PC-9 (cell line): ENCODE measurements around the gene PDE4D. TPM values are rescaled to one million over a fixed set of nuclear protein-coding genes. Genes with fewer than 3 reads are reported as not detected.

ENCODE experiments used
- BruUV-seq: library from RNA; stranded (reverse); fragments of 400-500 nt; replicated peaks from 2 replicates; lab custom pipeline; 2021; lab: Mats Ljungman, UMichigan
- CTCF ChIA-PET: fragments of 300-600 bp; sonication (Branson Sonifier 250); formaldehyde crosslinking; loops from one replicate; lab custom pipeline; 2022; ENCODE audit warnings: antibody characterized with exemption; lab: Charles Lee
- POLR2A ChIA-PET: fragments of 300-600 bp; sonication (Branson Sonifier 250); formaldehyde crosslinking; loops from one replicate; lab custom pipeline; 2022; ENCODE audit warnings: antibody characterized with exemption; ENCODE audit not compliant: unreplicated experiment; lab: Charles Lee
- DNase-seq, 2 experiments: peaks; one replicate each; pipeline versions ENCODE4 v3.0.0 to v3.0.0-alpha.2; 2015 to 2022; ENCODE audit warnings: mixed read lengths in 1 of 2
- H2AFZ ChIP-seq: fragments of 200-600 bp; sonication (generic); 2 replicates; pipeline ENCODE4 v1.8.1; 2017; ENCODE audit warnings: antibody characterized with exemption
- H3F3A ChIP-seq: fragments of 200-600 bp; sonication (generic); 2 replicates; pipeline ENCODE4 v1.8.1; 2017; ENCODE audit warnings: antibody characterized with exemption, mild to moderate bottlenecking, low read depth; ENCODE audit not compliant: insufficient read depth
- H3K27ac ChIP-seq: fragments of 200-600 bp; sonication (generic); 2 replicates; pipeline ENCODE4 v1.6.1; 2016; ENCODE audit warnings: mixed run types
- H3K27me3 ChIP-seq: fragments of 200-600 bp; sonication (generic); 2 replicates; pipeline ENCODE4 v1.6.1; 2016; ENCODE audit warnings: low read depth, mixed run types; ENCODE audit not compliant: insufficient read depth
- H3K36me3 ChIP-seq: fragments of 200-600 bp; sonication (generic); 2 replicates; pipeline ENCODE4 v1.6.1; 2016; ENCODE audit warnings: low read depth, mixed run types
- H3K4me1 ChIP-seq: fragments of 200-600 bp; sonication (generic); replicated peaks from 2 replicates; pipeline ENCODE4 v1.6.1; 2016; ENCODE audit warnings: mixed run types; ENCODE audit not compliant: insufficient read depth
- H3K4me2 ChIP-seq: fragments of 200-600 bp; sonication (generic); 2 replicates; pipeline ENCODE4 v1.6.1; 2017; ENCODE audit warnings: mixed run types
- H3K4me3 ChIP-seq: fragments of 200-600 bp; sonication (generic); 2 replicates; pipeline ENCODE4 v1.6.1; 2016; ENCODE audit warnings: mixed run types
- H3K79me2 ChIP-seq: fragments of 200-600 bp; sonication (generic); 2 replicates; pipeline ENCODE4 v1.6.1; 2017; ENCODE audit warnings: low read depth, mixed run types
- H3K9me2 ChIP-seq: fragments of 200-600 bp; sonication (generic); 2 replicates; pipeline ENCODE4 v1.8.1; 2017; ENCODE audit warnings: mild to moderate bottlenecking; ENCODE audit not compliant: insufficient read depth
- H3K9me3 ChIP-seq: fragments of 200-600 bp; sonication (generic); 2 replicates; pipeline ENCODE4 v1.8.1; 2016; ENCODE audit warnings: low read depth; ENCODE audit not compliant: insufficient read depth
- H4K20me1 ChIP-seq: fragments of 200-600 bp; sonication (generic); 2 replicates; pipeline ENCODE4 v1.8.1; 2017; ENCODE audit not compliant: insufficient read depth
- EZH2 ChIP-seq: fragments of 200-600 bp; sonication (generic); IDR thresholded peaks from 2 replicates; pipeline ENCODE4 v1.8.0; 2017; ENCODE audit warnings: antibody characterized with exemption, low read depth
- intact Hi-C: fragments of 100-400 bp; cut with micrococcal nuclease; formaldehyde crosslinking; loops from one replicate; pipeline ENCODE4 v1.10.0; 2022; ENCODE audit not compliant: unreplicated experiment
- total RNA-seq: library from RNA; stranded (reverse); gene quantifications from 2 replicates; pipeline ENCODE4 v1.2.3, GENCODE V29; 2021
- TF ChIP-seq, protein P1 (sequence below): fragments of 200-600 bp; sonication (generic); conservative IDR thresholded peaks from 2 replicates; pipeline ENCODE4 v1.6.1; 2017; ENCODE audit warnings: mixed run types, antibody characterized with exemption, mild to moderate bottlenecking, moderate library complexity

The PDE4D gene
- total RNA-seq, 1 experiment from 2014 or later, result 9.8 TPM

DNA sequence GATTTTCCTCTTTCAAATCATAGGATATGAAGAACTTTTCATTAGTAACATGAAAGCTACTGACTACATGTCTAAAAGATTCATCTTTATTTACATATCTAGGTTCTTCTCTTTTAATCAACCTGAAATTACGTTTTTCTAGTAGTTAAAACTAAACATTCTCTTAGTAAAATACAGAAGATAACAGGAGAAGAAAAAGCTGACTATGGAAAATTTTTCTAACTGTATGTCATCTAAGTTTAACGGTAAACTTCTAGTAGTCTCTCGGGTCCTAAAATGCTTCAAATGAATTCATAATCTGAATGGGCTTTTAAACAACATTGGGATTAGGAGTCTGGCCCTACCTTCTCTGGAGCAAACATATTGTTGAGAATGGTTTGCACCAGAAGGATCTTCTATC lies 151.9 kb downstream of the PDE4D start:
- ChIA-PET POLR2A (no interaction called here), CTCF (no interaction called here)
- intact Hi-C loops, result loop anchor here (10.0 kb wide), 1 partner anchor 53 kb away; no protein-coding TSS in a partner anchor

DNA sequence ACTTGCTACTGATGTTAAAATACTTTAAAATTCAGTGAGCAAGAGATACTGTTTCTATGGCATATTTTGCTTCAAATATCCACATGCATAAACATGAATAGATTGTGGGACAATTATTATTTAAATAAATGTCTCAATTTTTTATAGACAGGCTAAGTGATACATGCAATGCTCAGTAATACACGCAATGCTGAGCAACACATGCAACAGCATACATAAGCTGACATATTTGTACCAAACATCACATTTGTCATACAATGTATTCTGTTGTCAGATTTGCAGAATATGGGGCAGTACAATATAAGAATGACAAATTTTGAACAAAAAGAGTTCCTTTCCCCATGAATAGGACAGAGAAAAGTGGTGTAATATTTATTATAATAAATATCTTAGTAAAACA lies 155.5 kb downstream of the PDE4D start:
- H3K27me3 ChIP-seq, result no peaks in the 10 kb centered on the region
- no peaks in the 10 kb centered on the region for H3K4me1 ChIP-seq
- H3F3A ChIP-seq, result no peaks in the 10 kb centered on the region; the same call in 1 of the 2 replicates
- no peak overlapping the region for H3K4me2 ChIP-seq
- no peak overlapping the region for H3K4me3 ChIP-seq
- TF ChIP-seq EZH2, result no peak
- TF ChIP-seq, protein P1, sequence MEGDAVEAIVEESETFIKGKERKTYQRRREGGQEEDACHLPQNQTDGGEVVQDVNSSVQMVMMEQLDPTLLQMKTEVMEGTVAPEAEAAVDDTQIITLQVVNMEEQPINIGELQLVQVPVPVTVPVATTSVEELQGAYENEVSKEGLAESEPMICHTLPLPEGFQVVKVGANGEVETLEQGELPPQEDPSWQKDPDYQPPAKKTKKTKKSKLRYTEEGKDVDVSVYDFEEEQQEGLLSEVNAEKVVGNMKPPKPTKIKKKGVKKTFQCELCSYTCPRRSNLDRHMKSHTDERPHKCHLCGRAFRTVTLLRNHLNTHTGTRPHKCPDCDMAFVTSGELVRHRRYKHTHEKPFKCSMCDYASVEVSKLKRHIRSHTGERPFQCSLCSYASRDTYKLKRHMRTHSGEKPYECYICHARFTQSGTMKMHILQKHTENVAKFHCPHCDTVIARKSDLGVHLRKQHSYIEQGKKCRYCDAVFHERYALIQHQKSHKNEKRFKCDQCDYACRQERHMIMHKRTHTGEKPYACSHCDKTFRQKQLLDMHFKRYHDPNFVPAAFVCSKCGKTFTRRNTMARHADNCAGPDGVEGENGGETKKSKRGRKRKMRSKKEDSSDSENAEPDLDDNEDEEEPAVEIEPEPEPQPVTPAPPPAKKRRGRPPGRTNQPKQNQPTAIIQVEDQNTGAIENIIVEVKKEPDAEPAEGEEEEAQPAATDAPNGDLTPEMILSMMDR, result no peak
- intact Hi-C loops, result no loop called here
- H3K9me2 ChIP-seq, result no peaks in the 10 kb centered on the region
- no peaks in the 10 kb centered on the region for H4K20me1 ChIP-seq
- no peaks in the 10 kb centered on the region for H3K36me3 ChIP-seq
- ChIA-PET CTCF (no interaction called here), POLR2A (interaction anchor here (0.6 kb wide), 1 partner anchor 501 kb away, joined by 5 read pairs; no protein-coding TSS in a partner anchor)
- no TSS peak for BruUV-seq
- no peak for DNase-seq
- H3K79me2 ChIP-seq, result peaks cover 4% of the 10 kb centered on the region; the same call in 1 of the 2 replicates
- no peak overlapping the region for H3K27ac ChIP-seq
- no peak overlapping the region for H2AFZ ChIP-seq
- no peaks in the 10 kb centered on the region for H3K9me3 ChIP-seq

More for the DNA sequence above, 151.9 kb downstream of the PDE4D start:
- Histone ChIP-seq H3K9me3 (no peaks in the 10 kb centered on the region), H3K27me3 (no peaks in the 10 kb centered on the region), H2AFZ (no peak overlapping the region), H3K4me1 (peaks cover 31% of the 10 kb centered on the region), H3F3A (peaks cover 12% of the 10 kb centered on the region; the same call in 1 of the 2 replicates), H3K4me2 (no peak overlapping the region), H3K9me2 (no peaks in the 10 kb centered on the region), H3K4me3 (no peak overlapping the region), H3K36me3 (no peaks in the 10 kb centered on the region), H4K20me1 (no peaks in the 10 kb centered on the region), H3K27ac (no peak overlapping the region), H3K79me2 (peaks cover 15% of the 10 kb centered on the region)
- no peak for DNase-seq
- BruUV-seq, result no TSS peak
- no peak for TF ChIP-seq EZH2
- TF ChIP-seq, protein P1, result no peak

DNA sequence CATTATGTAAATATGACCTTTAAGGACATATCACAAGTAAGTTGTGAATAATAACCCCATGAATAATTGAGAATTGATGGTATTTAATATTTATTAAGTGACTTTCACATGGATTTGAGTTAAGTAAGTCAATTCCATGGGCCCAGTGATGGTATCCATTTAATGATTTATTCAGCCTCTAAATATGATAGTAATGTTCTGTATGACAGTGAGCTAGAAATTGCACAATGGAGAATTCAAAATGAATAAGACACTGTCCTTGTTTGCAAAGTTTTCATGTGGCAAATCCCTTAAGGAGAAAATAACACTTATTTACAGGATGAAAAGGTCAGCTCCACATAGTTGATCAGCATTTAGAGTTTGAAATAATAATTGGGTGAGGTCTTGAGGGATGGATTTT lies 160.7 kb downstream of the PDE4D start:
- no TSS peak for BruUV-seq

More for the DNA sequence above, 160.7 kb downstream of the PDE4D start:
- CTCF ChIA-PET, result no interaction called here
- Histone ChIP-seq H3K9me3 (no peaks in the 10 kb centered on the region), H2AFZ (no peak overlapping the region), H3K4me2 (no peak overlapping the region), H4K20me1 (no peaks in the 10 kb centered on the region), H3K4me1 (no peaks in the 10 kb centered on the region), H3K79me2 (no peaks in the 10 kb centered on the region), H3K27me3 (no peaks in the 10 kb centered on the region), H3K9me2 (no peaks in the 10 kb centered on the region), H3K4me3 (no peak overlapping the region), H3K27ac (no peak overlapping the region), H3K36me3 (no peaks in the 10 kb centered on the region), H3F3A (no peaks in the 10 kb centered on the region; the same call in 1 of the 2 replicates)
- intact Hi-C loops, result no loop called here
- TF ChIP-seq, protein P1, result no peak
- no peak for TF ChIP-seq EZH2
- POLR2A ChIA-PET, result no interaction called here
- no peak for DNase-seq
